Gastrocnemius medialis (tissue), 4 donors: Measurements from ENCODE around the gene TCAP.

Experiments used
- CTCF ChIP-seq, 5 experiments: fragments of 450-650 bp in 3 of 5; fragments of 200-600 bp in 2 of 5; sonication (generic) in 2 of 5; IDR thresholded peaks in 4 of 5; conservative IDR thresholded peaks in 1 of 5; 1 replicate in 4 of 5; 2 replicates in 1 of 5; pipeline ENCODE4 v1.5.1; 2016 to 2019; ENCODE audit warnings: antibody characterized with exemption in 5 of 5, mild to moderate bottlenecking in 3 of 5, moderate library complexity in 3 of 5
- POLR2A ChIP-seq, 2 donors: fragments of 450-650 bp; IDR thresholded peaks; one replicate each; pipeline ENCODE4 v1.6.1; 2017; ENCODE audit warnings: antibody characterized with exemption in 2 of 2, mild to moderate bottlenecking in 2 of 2, moderate library complexity in 2 of 2

- TF ChIP-seq CTCF (IDR thresholded peaks at IDR 0.05 in 4 of 5, conservative IDR thresholded peaks at IDR 0.05 in 1 of 5) (peak; percentile 61 to 76 (median 70)), POLR2A (IDR thresholded peaks at IDR 0.05) (no peak)
Observed at GRCh38 chr17:39671651-39672521, 6.7 kb downstream of the TCAP start.
